A673 (cell line): Measurements from ENCODE around the gene CYP19A1. TPM values are rescaled to one million over a fixed set of nuclear protein-coding genes. Genes with fewer than 3 reads are reported as not detected.

Experiments
- BruUV-seq: library from RNA; stranded (reverse); fragments of 400-500 nt; replicated peaks from 2 replicates; lab custom pipeline; 2021; lab: Mats Ljungman, UMichigan
- CTCF ChIA-PET: fragments of 300-600 bp; sonication (Branson Sonifier 250); formaldehyde crosslinking; loops from one replicate; lab custom pipeline; 2022; ENCODE audit warnings: antibody characterized with exemption; lab: Charles Lee
- POLR2A ChIA-PET: fragments of 300-600 bp; sonication (Branson Sonifier 250); formaldehyde crosslinking; loops from one replicate; lab custom pipeline; 2022; ENCODE audit warnings: antibody characterized with exemption; ENCODE audit not compliant: low non-redundant PET; lab: Charles Lee
- DNase-seq: peaks from one replicate; pipeline ENCODE4 v3.0.0-alpha.2; 2015; ENCODE audit warnings: low spot score
- H3K27ac ChIP-seq: fragments of 200-600 bp; sonication (generic); 2 replicates; pipeline ENCODE4 v1.5.1; 2016; ENCODE audit warnings: mixed run types, low read depth, mild to moderate bottlenecking, mixed read lengths, antibody characterized with exemption, low read length; ENCODE audit not compliant: poor library complexity, severe bottlenecking
- H3K27me3 ChIP-seq: fragments of 200-600 bp; sonication (generic); replicated peaks from 2 replicates; pipeline ENCODE4 v1.6.1; 2017; ENCODE audit warnings: mixed run types, low read depth, mild to moderate bottlenecking, mixed read lengths, antibody characterized with exemption, low read length; ENCODE audit not compliant: insufficient read depth, poor library complexity
- H3K36me3 ChIP-seq: fragments of 200-600 bp; sonication (generic); 2 replicates; pipeline ENCODE4 v1.6.1; 2016; ENCODE audit warnings: mixed run types, mild to moderate bottlenecking, mixed read lengths, antibody characterized with exemption, low read length; ENCODE audit not compliant: insufficient read depth, poor library complexity, severe bottlenecking
- H3K4me1 ChIP-seq: fragments of 200-600 bp; sonication (generic); 2 replicates; pipeline ENCODE4 v1.6.1; 2017; ENCODE audit warnings: mixed run types, mild to moderate bottlenecking, mixed read lengths, antibody characterized with exemption, low read length; ENCODE audit not compliant: insufficient read depth, poor library complexity, severe bottlenecking
- H3K4me3 ChIP-seq: fragments of 200-600 bp; sonication (generic); 2 replicates; pipeline ENCODE4 v1.5.1; 2016; ENCODE audit warnings: low read depth, mixed run types, mild to moderate bottlenecking, mixed read lengths, low read length; ENCODE audit not compliant: poor library complexity, severe bottlenecking
- H3K9me3 ChIP-seq: fragments of 200-600 bp; sonication (generic); 2 replicates; pipeline ENCODE4 v1.6.1; 2016; ENCODE audit warnings: mixed run types, low read depth, mild to moderate bottlenecking, mixed read lengths, antibody characterized with exemption, low read length; ENCODE audit not compliant: poor library complexity, severe bottlenecking
- CTCF ChIP-seq: fragments of 300-800, 200-600 bp; sonication (generic); conservative IDR thresholded peaks from 2 replicates; pipeline ENCODE4 v1.5.1; 2017; ENCODE audit warnings: low read depth, mild to moderate bottlenecking, antibody characterized with exemption, low read length, moderate library complexity, mixed read lengths
- EZH2 ChIP-seq: fragments of 200-600 bp; sonication (generic); IDR thresholded peaks from 2 replicates; pipeline ENCODE4 v1.6.1; 2017; ENCODE audit warnings: borderline replicate concordance, low read depth, mild to moderate bottlenecking, mixed read lengths, antibody characterized with exemption, low read length; ENCODE audit not compliant: poor library complexity, severe bottlenecking
- intact Hi-C: fragments of 100-400 bp; cut with micrococcal nuclease; formaldehyde crosslinking; loops from one replicate; pipeline ENCODE4 v1.10.0; 2022; ENCODE audit not compliant: unreplicated experiment
- microRNA-seq: library from miRNA; unstranded; fragments of <30 nt; microRNA quantifications from one replicate; pipeline ENCODE4 v1.2.0, GENCODE V29; 2021
- total RNA-seq: library from RNA; stranded (reverse); gene quantifications from 2 replicates; pipeline ENCODE4 v1.2.3, GENCODE V29; 2021

CYP19A1 gene
- total RNA-seq, 1 experiment from 2014 or later = 0.80 TPM

DNA sequence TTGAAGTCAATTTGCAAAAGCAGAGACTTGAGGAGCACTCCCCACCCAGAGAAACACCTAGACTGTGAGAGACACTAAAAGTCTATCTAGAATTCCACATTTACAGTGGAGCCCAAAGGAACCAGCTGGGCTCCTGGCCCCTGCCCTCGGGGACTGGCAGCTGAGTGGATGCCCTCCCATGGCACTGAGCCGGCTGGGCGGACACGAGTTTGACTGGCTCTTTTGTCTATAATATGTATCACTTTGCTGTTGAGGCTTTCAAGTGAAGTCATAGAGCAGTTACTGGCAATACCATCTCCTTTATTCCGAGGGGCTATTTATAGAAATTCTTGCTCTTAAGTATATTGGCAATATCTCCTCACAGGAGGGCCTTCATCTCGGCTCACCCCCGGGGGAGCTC lies 177.9 kb downstream of the CYP19A1 start:
- Histone ChIP-seq H3K27ac (no peak overlapping the region), H3K9me3 (no peaks in the 10 kb centered on the region), H3K27me3 (peaks cover 11% of the 10 kb centered on the region), H3K4me1 (peaks cover 5% of the 10 kb centered on the region), H3K36me3 (no peaks in the 10 kb centered on the region), H3K4me3 (no peak overlapping the region)
- DNase-seq = no peak
- intact Hi-C loops = loop anchor here (5.0 to 10.0 kb wide), 2 partner anchors 242 to 334 kb away; no protein-coding TSS in a partner anchor
- POLR2A ChIA-PET = no interaction called here
- TF ChIP-seq EZH2 = no peak
- TF ChIP-seq CTCF = no peak
- CTCF ChIA-PET = no interaction called here
- no TSS peak for BruUV-seq

Small RNAs within 50 kb of the gene (microRNA-seq; reads per million reads assigned to microRNA genes)
- gene MIR4713 (not detected), gene MIR7973-1 (not detected), gene MIR7973-2 (not detected)

Other genes starting within 250 kb of the CYP19A1 start
- 0.15 and 0.24 TPM in 2 replicates for gene TNFAIP8L3, start 243.7 kb downstream of the CYP19A1 start, total RNA-seq
- gene GLDN, start 3.1 kb upstream of the CYP19A1 start, total RNA-seq = not detected in 2 replicates